Colon (tissue), 2 donors: ENCODE results near the gene TRAM2.
"Not testable (repeated sequence)": the region's sequence is repeated elsewhere in the genome, so short reads cannot be mapped to it uniquely, and the experiment has no call there.

Source experiments
- FAIRE-seq: peaks from 2 replicates; lab custom pipeline; 2012; peaks lifted over from hg19 to GRCh38; lab: Jason Lieb, UNC
- donor health status: control.
- donor health status: control.

The TRAM2 gene

DNA sequence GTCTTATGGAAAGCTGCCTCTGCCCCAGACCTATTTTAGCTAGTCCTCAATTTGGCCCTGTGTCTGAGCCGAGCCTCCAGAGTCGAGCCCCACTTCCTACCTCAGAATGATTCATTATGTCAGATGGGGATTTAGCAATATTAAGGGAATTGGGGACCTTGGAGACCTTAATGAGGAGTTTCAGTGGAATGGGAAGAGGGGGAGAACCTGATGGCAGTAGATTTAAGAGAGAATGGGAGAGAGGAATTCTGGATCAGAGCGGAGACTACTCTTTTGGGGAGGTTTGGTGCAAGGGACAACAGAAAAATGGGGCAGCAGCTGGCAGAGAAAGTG lies 93.2 kb downstream of the TRAM2 start:
- no peak for FAIRE-seq

DNA sequence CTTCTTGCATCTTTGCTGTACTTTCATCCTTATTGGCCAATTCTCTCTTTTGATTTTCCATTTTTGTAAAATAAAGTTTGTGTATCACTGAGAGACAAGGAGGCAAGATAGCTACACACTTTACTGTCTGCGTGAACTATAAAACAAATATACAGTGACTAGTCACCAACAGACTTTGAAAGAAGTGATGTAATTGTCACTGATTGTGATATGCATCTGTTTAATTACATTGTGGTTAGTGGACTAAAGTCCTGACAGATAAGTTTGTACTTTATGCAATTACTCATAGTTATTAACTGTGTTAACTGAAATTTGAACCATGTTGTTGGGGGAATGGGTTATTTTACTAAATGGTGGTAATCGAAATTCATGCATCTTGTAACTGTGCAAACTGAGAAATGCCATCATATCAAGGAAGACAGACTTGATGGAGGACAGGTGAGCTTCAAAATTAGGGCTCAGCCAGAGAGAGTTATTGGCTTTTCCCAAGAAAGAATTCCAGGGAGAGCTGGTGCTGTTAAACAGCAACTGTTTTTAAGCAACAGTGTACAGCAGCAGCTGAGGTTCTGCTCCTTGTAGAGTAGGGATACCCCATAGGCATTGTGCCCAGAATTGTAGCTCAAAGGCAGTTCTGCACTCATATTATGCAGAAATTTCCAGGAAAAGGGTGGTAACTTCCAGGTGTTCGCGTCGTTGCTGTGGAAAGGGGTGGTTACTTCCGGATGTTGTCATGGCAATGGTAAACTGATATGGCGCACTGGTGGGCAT lies 93.8 kb downstream of the TRAM2 start:
- FAIRE-seq, result no peak

DNA sequence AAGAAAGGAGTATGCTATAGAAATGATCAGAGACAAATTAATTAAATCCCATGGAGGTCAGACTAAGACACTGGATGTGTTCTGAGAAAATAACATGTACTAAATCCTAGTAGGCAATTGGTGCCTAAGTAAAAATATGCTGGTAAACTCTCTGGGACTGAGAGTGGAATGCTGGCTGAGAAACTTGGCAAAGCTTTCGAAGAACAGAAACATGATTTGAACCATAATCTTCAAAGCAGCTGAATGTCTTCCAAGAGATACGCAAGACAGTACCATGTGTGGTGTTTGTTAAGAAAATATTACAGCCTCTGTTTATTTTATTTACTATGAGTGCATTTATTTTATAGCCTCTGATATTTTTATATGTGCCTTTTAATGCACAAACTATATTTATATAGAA lies 101.6 kb downstream of the TRAM2 start:
- FAIRE-seq, result no peak

DNA sequence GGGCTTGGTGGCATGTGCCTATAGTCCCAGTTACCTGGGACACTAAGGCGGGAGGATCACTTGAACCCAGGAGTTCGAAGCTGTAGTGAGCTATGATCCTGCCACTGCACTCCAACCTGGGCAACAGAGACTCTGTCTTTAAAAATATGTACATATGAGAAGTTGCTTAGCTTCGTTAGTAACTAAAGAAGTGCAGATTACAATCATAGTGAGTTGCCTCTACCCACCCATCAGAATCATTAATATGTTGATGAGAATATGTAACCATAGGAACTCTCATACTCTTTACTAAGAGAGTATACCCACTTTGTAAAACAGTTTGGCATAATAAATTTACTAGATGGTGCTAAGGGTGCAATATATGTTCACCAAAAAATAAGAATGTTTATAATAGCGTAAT lies 102.7 kb downstream of the TRAM2 start:
- no peak for FAIRE-seq

DNA sequence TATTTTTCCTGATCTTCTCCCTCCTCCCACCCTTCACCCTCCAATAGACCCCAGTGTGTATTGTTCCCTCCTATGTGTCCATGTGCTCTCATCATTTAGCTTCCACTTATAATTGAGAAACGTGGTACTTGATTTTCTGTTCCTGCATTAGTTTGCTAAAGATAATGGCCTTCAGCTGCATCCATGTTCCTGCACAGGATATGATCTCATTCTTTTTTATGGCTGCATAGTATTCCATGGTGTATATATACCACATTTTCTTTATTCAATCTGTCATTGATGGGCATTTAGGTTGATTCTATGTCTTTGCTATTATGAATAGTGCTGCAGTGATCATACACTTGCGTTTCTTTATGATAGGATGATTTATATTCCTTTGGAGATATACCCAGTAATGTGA lies 115.7 kb downstream of the TRAM2 start:
- not testable (repeated sequence) for FAIRE-seq

DNA sequence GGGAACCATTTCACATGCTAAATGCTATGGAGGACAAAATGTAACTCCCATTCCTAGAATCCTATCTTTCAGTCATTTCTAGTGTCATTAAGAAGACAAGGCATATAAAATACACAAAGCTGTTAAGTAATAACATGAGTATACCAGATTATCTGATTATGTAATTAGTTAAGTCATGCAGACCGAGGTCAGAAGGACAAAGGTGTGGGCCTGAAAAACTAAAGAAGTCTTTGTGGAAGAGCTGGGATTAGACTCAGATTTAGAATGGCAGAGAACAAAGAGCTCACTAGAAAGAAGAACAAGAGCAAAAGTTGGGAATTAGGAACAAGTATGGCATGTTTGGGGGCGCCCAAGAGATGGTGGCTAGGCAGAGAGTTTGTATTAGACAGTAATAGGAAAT lies 119.8 kb downstream of the TRAM2 start:
- FAIRE-seq, result no peak

DNA sequence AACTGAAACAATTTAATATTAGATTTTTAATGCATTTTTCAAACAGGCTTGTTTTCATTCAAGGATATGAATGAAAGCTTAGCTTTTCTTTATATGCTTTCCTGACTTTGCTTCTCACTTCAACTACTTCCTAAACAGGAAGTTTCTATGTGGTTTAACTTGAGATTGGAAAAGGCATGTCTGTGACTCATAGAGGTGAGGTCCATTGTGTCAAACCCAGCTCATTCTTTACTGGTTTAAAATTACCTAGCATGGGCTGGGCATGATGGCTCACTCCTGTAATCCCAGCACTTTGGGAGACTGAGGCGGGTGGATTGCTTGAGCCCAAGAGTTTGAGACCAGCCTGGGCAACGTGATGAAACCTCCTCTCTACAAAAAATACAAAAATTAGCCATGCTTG lies 122.3 kb downstream of the TRAM2 start:
- no peak for FAIRE-seq
